Measurements from ENCODE around the gene AGBL1.

- TF ChIP-seq CTCF (IDR thresholded peaks at IDR 0.05; ENCODE audit: borderline replicate concordance, extremely low read depth, low read length, poor library complexity, severe bottlenecking) = no peak
- TF ChIP-seq EZH2 (IDR thresholded peaks at IDR 0.05; ENCODE audit: borderline replicate concordance, low read depth, low read length, severe bottlenecking) = no peak
These were observed 414.8 kb downstream of the AGBL1 start for GRCh38 chr15:86494475-86494874.

Data from DND-41 (cell line).